Measurements from ENCODE around the gene SHANK2.

SHANK2 gene

DNA sequence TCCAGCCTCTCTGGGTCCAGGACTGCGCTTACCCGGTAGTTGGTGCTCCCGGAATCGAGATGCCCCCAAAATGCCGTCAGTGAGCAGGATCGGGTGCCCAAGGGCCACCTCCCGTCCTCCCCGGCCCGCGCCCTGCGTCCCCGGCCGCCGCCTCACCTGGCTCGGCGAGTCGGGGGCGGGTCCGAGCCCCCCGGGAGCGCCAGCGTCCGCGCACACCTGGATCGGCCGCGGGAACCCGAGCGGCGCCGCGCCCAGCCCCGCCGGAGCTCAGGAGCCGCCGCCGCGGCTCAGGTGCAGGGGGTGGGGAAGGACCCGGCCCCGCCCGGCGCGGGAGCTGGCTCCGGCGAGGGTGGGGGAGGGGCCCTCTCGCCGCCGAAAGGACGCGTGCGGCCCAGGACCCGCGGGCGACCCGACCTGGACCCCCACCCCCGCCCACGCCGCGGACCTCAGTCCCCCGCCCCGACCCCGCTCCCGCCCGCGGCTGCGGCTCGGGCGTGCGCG, at the start of gene SHANK2:
Gene SHANK2, minus strand, starts transcription at position 309 of the 501 bp plus-strand sequence. CDS start 105,251 bp downstream, outside the sequence.
- no peak for DNase-seq (ENCODE audit: low read depth in 2 of 3, low spot score in 2 of 3)

DNA sequence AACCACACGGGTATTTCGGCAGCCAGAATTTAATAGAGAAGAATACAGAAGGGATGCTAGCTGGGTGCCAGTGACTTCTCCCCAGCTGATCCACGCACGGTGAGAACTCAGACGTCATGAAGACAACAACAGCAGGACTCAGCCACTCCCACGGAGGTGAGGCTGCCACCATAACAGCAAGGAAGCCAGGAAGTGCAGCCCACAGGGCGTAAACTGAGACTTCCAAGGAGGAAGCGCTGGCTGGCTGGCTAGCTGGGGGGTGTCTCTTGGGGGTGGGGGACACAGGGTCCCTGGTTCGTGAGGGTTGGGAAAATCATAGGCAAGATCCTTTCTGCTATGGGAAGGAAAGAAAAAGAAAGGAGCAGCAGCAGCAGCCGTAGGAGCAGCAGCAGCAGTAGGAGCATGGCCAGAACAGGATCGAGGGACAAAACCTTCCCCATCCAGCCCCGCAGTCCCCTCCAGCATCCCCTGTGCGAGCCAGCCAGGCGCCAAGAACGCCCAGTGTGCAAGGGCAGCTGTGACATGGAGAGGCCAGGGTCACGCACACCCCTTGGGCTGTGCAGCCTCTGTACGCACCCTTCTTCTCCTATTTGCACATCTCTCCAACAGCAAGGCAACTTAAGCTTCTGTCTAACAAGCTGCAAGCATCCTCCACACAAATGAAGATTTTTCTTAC, 49.6 kb upstream of the SHANK2 start:
- DNase-seq (ENCODE audit: low read depth in 2 of 3, low spot score in 2 of 3), result no peak

- DNase-seq (ENCODE audit: low read depth in 2 of 3, low spot score in 2 of 3), result no peak
Measured at GRCh38 chr11:71301046-71301857, 48.9 kb upstream of the SHANK2 start.

GRCh38 chr11:71300187-71300586, 47.8 kb upstream of the SHANK2 start:
- no peak for DNase-seq (ENCODE audit: low read depth in 2 of 3, low spot score in 2 of 3)

DNA sequence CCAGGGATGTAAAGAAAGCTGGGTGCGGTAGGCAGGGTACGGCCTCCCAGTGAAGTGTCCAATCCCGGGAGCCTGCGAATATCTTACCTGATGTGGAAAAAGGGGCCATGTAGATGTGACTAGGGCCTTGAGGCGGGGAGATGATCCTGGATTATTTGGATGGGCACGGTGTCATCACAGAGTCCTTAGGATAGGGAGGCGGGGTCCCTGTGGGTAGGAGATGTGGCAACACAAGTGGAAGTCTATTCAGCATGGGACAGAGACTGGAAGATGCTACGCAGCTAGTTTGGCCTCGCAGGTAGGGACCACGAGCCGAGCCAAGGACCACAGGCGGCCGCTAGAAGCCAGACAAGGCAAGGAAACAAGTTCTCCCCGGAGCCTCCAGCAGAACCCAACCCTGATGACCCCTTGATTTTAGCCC, 46.4 kb upstream of the SHANK2 start:
- no peak for DNase-seq (ENCODE audit: low read depth in 2 of 3, low spot score in 2 of 3)

DNA sequence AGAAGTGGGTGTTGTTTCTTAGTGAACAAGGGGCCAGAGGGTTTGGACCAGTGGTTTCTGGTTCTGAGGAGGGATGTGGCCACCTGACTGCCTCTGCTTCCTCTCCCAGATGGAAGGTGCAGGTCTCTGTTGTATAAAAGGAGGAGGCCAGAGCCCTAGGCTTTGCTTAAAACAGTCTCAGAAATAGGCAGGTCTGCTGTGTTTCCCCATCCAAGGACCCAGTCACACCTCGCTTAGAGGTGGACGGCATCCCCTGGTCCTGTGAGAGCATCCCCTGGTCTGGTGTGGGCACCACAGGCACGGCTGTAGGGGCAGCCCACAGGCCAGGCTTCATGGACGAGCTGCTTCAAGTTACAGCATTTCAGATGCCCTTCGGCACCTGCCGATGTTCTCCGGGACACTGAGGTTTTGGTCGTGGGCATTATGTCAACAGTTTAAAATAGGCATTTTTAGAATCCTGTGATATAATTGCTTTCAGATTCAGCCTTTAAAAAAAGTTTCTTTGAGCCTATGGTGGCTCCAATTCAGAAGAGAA, 45.7 kb upstream of the SHANK2 start:
- DNase-seq (ENCODE audit: low read depth in 2 of 3, low spot score in 2 of 3), result no peak

DNA sequence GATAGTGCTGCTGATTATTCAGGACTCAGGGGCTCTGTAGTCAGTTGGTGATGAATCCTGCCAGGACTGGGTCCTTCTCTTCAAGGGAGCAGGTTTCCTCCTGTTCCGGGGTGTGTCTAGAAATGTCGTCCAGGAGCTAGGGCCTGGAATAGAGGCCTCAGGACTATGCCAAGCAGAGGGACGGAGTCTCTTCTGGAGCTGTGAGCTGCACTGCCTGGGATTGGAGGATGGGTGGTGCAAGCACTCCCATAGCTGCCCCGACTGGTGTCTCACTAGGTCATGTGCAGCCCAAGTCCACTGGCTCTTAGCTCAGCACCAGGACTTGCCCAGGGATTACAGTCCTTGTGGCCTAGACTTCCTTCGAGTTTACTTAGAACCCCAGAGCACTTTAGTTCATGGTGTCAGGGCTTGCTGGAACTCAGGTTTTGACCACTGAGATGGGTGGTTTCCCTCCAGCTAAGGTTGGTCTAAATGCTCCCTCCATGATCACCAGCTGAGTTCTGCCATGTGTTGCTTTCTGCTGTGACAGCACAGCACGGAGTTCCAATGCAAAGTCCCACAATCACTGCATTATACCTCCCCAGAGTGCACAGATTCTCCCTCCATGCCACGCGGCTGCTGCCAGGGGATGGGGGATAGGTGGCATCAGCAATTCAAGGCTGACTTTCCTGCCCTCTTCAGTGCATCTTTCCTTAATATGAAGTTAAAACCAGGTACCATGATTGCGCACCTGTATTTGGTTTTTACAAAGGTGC, 42.6 kb upstream of the SHANK2 start:
- DNase-seq (ENCODE audit: low read depth in 2 of 3, low spot score in 2 of 3), result no peak

DNA sequence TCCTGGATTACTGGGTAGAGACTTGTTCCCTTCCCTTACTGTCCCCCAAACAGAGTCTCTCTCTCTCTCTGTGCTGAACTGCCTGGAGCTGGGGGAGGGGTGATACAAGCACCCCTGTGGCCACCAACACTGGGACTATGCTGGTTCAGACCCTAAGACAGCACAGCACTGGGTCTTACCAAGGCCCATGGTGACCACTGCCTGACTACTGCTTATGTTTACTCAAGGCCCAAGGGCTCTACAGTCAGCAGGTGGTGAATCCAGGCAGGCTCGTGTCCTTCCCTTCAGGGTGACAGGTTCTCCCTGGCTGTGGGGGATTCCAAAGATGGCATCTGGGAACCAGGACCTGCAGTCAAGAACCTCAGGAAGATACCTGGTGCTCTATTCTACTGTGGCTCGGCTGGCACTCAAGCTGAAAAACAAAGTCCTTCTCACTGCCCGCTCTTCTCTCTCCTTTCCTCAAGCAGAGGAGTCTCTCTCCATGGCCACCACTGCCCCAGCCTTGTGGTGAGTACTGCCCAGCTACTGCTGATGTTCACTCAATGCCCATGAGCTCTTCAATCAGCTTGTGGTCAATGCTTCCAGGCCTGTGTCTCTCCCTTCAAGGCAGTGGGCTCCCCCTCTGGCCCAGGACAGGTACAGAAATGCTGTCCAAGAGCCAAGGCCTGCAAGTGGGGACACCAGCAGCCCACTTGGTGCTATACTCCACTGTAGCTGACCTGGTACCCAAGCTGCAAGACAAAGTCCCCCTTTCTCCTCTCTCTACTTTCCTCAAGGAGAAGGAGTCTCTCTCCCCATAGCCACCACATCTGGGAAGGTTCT, 41.8 kb upstream of the SHANK2 start:
- DNase-seq (ENCODE audit: low read depth in 2 of 3, low spot score in 2 of 3), result no peak

DNA sequence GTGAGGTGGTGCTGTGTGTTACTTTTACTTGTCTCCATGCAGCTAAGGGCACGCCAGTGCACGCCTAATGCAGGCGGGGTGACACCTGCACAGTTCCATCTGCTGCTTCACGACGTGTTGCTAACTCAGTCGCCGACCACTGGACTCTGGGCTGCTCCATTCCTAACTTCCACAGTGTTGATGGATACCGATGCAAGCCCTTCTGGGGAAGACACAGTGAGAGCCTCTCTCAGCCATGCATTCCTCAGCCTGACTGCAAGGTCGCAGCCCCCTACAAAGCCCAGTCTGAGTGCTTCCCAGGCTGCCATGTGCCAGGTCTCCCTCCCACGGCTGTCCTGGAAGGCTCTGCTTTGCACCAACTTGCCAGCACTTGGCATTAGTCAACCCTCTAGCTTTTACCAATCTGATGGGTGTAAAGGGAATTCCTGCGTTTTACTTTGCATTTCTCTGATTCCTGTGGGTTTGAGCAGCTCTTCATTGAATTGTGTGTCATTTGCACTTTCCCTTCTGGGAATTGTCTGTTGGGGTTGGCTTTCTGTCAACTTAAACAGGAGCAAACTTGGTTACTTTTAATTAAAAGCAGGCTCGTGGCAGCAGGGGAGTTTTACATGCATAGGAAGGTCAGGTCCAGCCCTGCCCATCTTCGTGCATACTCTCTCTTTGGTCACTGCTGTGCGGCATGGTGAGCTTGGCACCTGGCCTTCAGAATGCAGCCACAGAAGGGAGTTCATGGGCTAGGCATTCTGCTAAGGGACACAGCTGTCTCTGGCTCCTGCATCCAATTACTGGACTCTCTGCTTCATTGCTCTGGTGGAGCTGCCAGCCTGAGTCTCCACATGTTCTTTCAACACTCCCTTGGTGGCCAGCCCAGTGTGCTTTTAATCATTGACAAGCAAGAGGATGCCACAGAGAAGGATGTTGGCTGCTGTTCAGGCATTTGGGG, 34.6 kb upstream of the SHANK2 start:
- no peak for DNase-seq (ENCODE audit: low read depth in 2 of 3, low spot score in 2 of 3)

GRCh38 chr11:71285111-71285510, 32.7 kb upstream of the SHANK2 start:
- DNase-seq (ENCODE audit: low read depth in 2 of 3, low spot score in 2 of 3), result no peak

- DNase-seq (ENCODE audit: low read depth in 2 of 3, low spot score in 2 of 3), result no peak
Measured at GRCh38 chr11:71284525-71285092, 32.2 kb upstream of the SHANK2 start.

GRCh38 chr11:71283971-71284441, 31.6 kb upstream of the SHANK2 start:
- no peak for DNase-seq (ENCODE audit: low read depth in 2 of 3, low spot score in 2 of 3)

DNA sequence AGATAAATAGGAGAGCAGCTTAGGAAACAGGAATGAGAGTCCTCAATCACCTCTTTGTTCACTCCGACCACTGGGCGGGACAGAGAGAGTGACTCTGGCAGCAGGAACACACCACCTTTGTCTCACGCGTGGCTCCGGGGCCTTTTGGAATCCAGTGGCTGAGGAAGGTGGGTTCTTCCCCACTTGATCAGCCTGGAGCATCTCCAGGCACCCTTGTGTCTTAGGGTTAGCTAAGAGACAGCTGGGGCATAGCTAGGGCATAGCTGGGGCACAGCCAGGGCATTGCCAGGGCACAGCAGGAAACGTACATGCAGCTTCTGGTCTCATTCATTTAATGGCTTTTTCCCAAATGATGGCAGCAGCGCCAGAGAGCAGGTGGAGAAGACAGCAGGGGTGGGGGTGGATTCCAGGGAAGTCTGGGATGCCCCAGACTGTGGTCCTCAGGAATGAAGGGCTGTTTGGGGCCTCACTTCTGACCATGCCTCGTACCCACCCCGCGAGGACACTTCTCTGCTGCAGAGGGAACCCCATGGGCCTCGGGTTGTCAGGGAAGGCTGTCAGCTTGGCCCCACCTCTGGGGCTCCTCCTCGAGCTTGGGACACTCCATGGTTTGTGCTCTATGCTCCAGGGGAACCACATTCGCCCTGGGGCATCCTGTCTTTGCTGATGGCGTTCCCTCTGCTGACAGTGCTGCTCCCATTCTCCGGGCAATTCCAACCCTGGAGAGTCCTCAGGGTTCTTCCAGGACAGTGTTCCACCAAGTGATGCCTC, 30.4 kb upstream of the SHANK2 start:
- no peak for DNase-seq (ENCODE audit: low read depth in 2 of 3, low spot score in 2 of 3)

GRCh38 chr11:71281831-71282230, 29.5 kb upstream of the SHANK2 start:
- DNase-seq (ENCODE audit: low read depth in 2 of 3, low spot score in 2 of 3), result no peak

DNA sequence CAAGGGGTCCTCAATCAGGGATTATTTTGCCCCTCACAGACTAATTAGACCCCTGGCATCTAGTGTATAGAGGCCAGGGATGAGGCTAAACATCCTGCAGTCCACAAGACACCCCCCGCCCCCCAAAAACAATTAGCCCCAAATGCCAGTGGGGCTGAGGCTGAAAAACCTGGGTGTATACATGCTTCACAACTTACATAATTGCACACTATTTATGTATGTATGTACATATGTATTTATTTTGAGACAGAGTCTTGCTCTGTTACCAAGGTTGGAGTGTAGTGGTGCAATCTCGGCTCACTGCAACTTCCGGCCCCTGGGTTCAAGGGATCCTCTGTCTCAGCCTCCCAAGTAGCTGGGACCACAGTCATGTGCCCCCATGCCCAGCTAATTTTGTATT, 28.8 kb upstream of the SHANK2 start:
- no peak for DNase-seq (ENCODE audit: low read depth in 2 of 3, low spot score in 2 of 3)

- no peak for DNase-seq (ENCODE audit: low read depth in 2 of 3, low spot score in 2 of 3)
Measured at GRCh38 chr11:71279916-71280645, 27.7 kb upstream of the SHANK2 start.

DNA sequence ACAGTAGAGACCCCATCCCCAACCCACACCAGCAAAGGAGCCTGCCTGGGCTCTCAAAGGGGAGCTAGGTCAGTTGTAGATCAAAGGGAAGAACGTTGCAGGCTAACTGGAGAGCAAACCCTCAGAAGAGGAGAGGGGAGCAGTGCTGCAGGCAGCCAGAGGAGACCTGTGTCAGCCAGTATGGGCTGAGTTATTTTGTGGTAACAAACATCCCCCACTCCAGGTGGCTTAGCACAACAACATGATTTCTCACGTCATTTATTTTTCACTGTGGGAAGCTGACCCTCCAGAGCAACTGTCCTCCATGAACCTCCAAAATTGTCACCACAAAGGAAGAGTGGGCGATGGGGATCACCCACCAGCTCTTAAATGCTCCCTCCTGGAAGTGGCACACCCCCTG, 19.8 kb upstream of the SHANK2 start:
- no peak for DNase-seq (ENCODE audit: low read depth in 2 of 3, low spot score in 2 of 3)
